Umbilical cord (tissue), 2 donors: ENCODE results near the gene KAT6B. TPM values are rescaled to one million over a fixed set of nuclear protein-coding genes. Genes with fewer than 3 reads are reported as not detected.
A peak's percentile ranks its signal among the peaks of the same experiment; 100 is the strongest.

Experiments used
- DNase-seq: peaks from one replicate; pipeline ENCODE4 v3.0.0-alpha.2; 2015; ENCODE audit warnings: low spot score
- total RNA-seq: library from RNA; depleted of rRNA; stranded (reverse); fragments of >200 nt; gene quantifications from one replicate; pipeline ENCODE4 v1.2.3, GENCODE V29; 2014; ENCODE audit warnings: low replicate concordance; ENCODE audit not compliant: insufficient read depth

KAT6B gene
- total RNA-seq, 1 donor from 2014 or later, result 84.0 TPM

DNA sequence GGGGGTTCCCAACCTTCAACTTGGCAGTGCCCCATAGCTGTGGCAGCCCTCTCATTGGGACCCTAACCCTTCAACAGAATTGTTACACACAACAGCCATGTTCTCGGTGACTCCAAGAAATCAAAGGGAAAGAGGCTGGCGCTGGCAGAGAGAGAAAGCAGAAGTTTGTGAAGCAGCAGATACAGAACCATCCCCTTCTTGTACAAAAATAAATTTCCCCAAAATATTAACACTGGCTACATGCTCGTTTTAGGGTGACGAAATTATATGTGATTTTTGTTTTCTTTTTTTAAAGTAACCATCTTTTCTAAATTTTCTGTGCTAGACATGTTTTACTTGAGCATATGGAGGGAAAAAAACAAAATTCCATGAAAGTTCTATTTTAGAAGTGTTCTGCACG lies 239.9 kb downstream of the KAT6B start:
- DNase-seq, result no peak

GRCh38 chr10:75067272-75067671 lies 240.9 kb downstream of the KAT6B start:
- no peak for DNase-seq

- DNase-seq, result no peak
These were observed 242.1 kb downstream of the KAT6B start for GRCh38 chr10:75068523-75068922.

DNA sequence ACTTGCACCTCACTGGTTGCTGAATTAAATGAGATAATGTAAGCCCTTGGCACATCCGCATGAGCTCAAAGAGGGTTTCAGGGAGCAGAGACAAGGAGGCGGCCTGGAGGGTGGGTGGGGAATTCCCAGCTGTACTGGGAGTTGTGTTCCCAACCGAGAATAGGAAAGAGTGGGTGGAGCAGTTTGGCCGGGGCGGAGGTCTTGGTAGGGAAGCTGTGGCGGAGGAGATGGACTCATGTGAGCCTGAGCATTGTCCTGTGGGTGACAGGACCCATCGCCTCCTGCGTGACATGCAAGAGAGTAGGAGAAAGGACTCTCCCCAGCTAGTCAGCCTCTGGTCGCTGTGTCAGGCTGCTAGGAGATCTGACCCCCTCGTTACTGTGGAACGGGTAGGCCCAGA lies 244.1 kb downstream of the KAT6B start:
- DNase-seq, result peak; percentile 41

DNA sequence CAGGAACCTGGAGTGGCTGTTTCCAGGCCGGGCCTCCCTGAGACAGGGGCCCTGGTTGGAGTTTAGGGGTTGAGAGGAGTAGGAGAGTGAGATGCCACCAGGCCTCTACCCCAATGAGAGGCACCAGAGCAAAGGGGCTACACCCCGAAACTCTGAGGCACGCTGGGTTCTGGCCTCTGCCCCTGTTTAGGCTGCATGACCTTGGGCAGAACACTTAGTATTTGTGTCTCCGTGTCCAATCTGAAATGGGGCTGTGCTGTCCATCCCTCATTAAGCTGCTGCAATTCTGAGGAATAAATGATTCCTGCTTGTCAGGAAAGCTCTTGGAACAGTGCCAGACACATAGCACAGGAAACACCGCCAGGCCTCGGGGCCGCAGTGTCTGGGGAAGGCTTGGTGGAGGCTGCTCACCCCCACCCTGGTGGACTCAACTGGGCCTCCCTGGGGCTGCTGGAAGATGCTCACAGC lies 244.6 kb downstream of the KAT6B start:
- DNase-seq, result peak; percentile 82

- no peak for DNase-seq
These were observed 245.4 kb downstream of the KAT6B start for GRCh38 chr10:75071756-75072155.

DNA sequence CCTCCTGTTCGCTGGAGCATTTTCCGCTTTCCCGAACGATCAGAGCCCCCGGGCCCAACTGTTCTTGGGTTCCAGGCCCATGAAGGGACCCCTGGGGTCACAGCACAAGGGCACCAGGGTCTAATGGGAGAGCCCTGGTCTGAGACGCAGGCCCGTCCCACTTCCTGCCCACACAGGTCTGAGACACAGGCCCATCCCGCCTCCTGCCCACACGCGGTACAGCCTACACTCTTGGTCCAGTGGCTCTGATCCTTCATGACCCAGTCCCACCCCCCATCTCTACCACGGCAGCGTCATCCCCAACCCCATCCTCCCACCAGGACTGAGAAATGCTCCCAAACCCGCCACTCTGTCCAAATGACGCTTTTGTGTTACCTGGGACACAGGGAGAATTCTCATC lies 246.3 kb downstream of the KAT6B start:
- no peak for DNase-seq

DNA sequence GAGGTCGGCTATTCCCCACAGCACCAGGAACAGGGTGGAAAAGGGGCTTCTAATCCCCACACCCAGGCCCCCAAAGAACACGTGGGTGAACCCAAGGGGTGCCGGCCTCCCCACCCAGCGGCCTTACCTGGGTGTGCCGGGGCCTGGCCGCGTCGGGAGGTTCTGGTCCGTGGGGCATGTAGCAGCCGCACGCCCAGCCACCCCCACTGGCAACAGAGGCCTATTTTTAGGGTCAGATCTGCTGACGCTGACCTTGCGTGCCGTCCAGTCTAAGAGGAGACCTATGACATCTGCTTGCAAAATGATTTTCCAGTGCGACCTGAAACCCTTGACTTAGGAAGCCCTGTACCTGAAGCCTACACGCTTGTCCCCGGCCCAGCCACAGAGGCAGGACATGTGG lies 247.0 kb downstream of the KAT6B start:
- DNase-seq, result no peak

- no peak for DNase-seq
These were observed 248.5 kb downstream of the KAT6B start for GRCh38 chr10:75074711-75075445.

DNA sequence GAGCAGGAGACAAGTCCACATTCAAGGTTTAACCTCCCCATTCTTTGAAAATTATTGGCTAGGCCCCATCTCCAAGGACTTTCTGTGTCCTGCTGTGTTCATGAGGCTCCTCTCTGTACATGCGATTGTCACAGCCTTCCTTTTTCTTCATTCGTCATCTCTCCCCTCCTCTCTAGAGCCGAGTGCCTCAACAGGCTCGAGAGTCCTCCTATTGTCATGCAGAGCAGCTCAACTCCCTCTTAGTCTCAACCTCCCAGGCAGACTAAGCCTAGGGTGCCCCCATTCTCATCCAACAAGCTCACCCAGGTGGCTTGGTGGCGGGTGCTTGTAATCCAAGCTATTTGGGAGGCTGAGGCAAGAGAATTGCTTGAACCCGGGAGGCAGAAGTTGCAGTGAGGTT lies 249.9 kb downstream of the KAT6B start:
- no peak for DNase-seq

DNA sequence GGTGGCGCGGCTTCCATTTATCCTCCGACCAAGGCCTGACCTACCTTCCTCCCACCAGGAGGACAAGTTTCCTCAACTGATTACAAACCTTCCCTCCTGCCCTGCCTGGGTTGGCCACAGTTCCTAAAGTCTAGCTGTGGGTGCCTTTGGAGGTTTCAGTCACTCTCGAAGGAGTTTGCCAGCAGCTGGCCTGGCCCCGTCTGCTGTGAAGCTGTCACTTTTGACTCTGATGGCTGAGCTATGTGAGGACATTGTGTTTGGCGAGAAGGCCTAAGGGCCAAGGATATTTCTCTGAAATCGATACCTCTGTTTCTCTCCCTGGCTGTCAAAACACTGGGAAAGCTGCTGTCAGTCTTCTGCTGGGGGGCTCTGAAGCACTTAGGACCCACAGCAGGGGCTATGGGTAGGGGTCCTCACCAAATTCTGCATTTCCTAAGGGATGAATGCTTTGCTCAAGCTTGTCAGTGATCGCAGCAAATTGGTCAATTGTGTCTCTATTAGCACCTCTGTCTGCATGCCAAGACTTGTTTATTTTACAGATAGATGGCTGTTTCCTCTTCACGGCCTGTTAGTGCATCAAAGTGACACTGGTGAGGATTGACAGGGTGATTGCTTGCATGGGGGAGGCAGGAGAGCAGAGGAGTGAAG lies 253.2 kb downstream of the KAT6B start:
- no peak for DNase-seq

DNA sequence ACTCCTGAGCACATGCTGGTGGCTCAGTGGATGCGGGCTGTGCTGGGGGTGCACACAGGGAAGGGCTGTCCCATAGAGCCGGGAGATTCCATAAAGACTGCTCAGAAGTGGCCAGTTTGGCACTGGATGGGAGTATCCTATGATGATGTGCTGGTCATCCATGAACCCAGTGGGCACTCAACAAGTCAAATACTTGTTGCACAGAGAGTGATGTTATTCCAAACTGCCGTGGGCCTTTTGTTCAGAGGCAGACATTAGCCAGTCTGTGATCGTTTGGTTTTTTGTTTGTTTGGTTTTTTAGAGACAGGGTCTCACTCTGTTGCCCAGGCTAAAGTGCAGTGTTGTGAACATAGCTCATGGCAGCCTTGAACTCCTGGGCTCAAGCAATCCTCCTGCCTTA lies 254.2 kb downstream of the KAT6B start:
- DNase-seq, result no peak

- no peak for DNase-seq
These were observed 255.0 kb downstream of the KAT6B start for GRCh38 chr10:75081379-75081778.
